GM23338 (cell line): ENCODE results near the gene KLK10.

Experiments used
- EZH2 ChIP-seq: fragments of 200-600 bp; sonication (generic); IDR thresholded peaks from one replicate; pipeline ENCODE4 v1.8.0; 2017; ENCODE audit warnings: antibody characterized with exemption, mild to moderate bottlenecking, low read depth; ENCODE audit not compliant: unreplicated experiment
- EZH2phosphoT487 ChIP-seq: fragments of 200-600 bp; sonication (generic); IDR thresholded peaks from one replicate; pipeline ENCODE4 v1.8.1; 2018; ENCODE audit warnings: antibody characterized with exemption; ENCODE audit not compliant: unreplicated experiment
- JUNB ChIP-seq: IDR thresholded peaks from one replicate; pipeline ENCODE4 v1.6.1; 2016; ENCODE audit warnings: antibody characterized with exemption; ENCODE audit not compliant: unreplicated experiment
- POLR2AphosphoS5 ChIP-seq: IDR thresholded peaks from 2 replicates; pipeline ENCODE4 v1.6.1; 2016; ENCODE audit warnings: antibody characterized with exemption, low read depth
- STAT1 ChIP-seq: IDR thresholded peaks from one replicate; pipeline ENCODE4 v1.6.1; 2016; ENCODE audit warnings: antibody characterized with exemption; ENCODE audit not compliant: unreplicated experiment
- TF ChIP-seq, protein P1 (sequence below), 2 experiments: fragments of 200-600 bp in 1 of 2; sonication (generic) in 1 of 2; conservative IDR thresholded peaks; 2 replicates each; pipeline versions ENCODE4 v1.5.1 to v1.6.1; 2016 to 2017; ENCODE audit warnings: antibody characterized with exemption in 2 of 2, low read depth in 2 of 2, mild to moderate bottlenecking in 2 of 2, moderate library complexity in 1 of 2
- TF ChIP-seq, protein P2 (sequence below): IDR thresholded peaks from one replicate; pipeline ENCODE4 v1.6.1; 2018; ENCODE audit warnings: antibody characterized with exemption; ENCODE audit not compliant: unreplicated experiment
- TF ChIP-seq, protein P3 (sequence below): fragments of 250-450 bp; sonication (Bioruptor Pico); IDR thresholded peaks from 2 replicates; pipeline ENCODE4 v1.5.0; 2020; ENCODE audit warnings: mild to moderate bottlenecking, moderate library complexity

DNA sequence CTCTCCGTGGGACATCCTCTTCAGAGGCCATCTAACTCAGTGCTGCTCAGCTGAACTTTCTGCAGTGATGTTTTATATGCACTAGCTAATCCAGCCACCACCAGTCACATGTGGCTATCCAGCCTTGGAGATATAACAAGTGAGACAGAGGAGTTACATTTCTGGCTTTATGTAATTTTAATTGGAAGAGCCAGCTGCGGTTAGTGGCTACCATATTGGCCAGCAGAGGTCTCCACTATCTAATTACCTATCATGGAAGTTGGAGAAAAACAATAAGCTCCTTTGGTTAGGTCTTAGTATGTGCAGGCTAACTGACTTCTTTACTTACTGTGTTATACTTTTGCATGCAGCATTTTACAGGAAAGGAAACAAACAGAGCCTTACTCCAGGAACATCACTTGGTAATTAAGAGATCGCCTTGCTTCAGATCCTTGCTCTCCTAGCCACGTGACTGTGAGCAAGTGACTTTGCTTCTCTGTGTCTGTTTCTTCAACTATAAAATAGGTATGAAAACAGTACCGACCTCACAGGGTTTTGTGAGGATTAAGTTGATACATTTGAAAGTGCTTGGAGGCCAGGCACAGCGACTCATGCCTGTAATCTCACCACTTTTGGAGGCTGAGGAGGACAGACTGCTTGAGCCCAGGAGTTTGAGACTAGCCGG lies 1.6 kb upstream of the KLK10 start:
- TF ChIP-seq, protein P1, sequence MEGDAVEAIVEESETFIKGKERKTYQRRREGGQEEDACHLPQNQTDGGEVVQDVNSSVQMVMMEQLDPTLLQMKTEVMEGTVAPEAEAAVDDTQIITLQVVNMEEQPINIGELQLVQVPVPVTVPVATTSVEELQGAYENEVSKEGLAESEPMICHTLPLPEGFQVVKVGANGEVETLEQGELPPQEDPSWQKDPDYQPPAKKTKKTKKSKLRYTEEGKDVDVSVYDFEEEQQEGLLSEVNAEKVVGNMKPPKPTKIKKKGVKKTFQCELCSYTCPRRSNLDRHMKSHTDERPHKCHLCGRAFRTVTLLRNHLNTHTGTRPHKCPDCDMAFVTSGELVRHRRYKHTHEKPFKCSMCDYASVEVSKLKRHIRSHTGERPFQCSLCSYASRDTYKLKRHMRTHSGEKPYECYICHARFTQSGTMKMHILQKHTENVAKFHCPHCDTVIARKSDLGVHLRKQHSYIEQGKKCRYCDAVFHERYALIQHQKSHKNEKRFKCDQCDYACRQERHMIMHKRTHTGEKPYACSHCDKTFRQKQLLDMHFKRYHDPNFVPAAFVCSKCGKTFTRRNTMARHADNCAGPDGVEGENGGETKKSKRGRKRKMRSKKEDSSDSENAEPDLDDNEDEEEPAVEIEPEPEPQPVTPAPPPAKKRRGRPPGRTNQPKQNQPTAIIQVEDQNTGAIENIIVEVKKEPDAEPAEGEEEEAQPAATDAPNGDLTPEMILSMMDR (conservative IDR thresholded peaks at IDR 0.05; ENCODE audit: low read depth in 2 of 2) = peak; percentile 73 to 90
- TF ChIP-seq EZH2 (no peak), POLR2AphosphoS5 (no peak), EZH2phosphoT487 (no peak), JUNB (no peak), STAT1 (no peak)
- TF ChIP-seq, protein P2, sequence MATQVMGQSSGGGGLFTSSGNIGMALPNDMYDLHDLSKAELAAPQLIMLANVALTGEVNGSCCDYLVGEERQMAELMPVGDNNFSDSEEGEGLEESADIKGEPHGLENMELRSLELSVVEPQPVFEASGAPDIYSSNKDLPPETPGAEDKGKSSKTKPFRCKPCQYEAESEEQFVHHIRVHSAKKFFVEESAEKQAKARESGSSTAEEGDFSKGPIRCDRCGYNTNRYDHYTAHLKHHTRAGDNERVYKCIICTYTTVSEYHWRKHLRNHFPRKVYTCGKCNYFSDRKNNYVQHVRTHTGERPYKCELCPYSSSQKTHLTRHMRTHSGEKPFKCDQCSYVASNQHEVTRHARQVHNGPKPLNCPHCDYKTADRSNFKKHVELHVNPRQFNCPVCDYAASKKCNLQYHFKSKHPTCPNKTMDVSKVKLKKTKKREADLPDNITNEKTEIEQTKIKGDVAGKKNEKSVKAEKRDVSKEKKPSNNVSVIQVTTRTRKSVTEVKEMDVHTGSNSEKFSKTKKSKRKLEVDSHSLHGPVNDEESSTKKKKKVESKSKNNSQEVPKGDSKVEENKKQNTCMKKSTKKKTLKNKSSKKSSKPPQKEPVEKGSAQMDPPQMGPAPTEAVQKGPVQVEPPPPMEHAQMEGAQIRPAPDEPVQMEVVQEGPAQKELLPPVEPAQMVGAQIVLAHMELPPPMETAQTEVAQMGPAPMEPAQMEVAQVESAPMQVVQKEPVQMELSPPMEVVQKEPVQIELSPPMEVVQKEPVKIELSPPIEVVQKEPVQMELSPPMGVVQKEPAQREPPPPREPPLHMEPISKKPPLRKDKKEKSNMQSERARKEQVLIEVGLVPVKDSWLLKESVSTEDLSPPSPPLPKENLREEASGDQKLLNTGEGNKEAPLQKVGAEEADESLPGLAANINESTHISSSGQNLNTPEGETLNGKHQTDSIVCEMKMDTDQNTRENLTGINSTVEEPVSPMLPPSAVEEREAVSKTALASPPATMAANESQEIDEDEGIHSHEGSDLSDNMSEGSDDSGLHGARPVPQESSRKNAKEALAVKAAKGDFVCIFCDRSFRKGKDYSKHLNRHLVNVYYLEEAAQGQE = no peak
- TF ChIP-seq, protein P3, sequence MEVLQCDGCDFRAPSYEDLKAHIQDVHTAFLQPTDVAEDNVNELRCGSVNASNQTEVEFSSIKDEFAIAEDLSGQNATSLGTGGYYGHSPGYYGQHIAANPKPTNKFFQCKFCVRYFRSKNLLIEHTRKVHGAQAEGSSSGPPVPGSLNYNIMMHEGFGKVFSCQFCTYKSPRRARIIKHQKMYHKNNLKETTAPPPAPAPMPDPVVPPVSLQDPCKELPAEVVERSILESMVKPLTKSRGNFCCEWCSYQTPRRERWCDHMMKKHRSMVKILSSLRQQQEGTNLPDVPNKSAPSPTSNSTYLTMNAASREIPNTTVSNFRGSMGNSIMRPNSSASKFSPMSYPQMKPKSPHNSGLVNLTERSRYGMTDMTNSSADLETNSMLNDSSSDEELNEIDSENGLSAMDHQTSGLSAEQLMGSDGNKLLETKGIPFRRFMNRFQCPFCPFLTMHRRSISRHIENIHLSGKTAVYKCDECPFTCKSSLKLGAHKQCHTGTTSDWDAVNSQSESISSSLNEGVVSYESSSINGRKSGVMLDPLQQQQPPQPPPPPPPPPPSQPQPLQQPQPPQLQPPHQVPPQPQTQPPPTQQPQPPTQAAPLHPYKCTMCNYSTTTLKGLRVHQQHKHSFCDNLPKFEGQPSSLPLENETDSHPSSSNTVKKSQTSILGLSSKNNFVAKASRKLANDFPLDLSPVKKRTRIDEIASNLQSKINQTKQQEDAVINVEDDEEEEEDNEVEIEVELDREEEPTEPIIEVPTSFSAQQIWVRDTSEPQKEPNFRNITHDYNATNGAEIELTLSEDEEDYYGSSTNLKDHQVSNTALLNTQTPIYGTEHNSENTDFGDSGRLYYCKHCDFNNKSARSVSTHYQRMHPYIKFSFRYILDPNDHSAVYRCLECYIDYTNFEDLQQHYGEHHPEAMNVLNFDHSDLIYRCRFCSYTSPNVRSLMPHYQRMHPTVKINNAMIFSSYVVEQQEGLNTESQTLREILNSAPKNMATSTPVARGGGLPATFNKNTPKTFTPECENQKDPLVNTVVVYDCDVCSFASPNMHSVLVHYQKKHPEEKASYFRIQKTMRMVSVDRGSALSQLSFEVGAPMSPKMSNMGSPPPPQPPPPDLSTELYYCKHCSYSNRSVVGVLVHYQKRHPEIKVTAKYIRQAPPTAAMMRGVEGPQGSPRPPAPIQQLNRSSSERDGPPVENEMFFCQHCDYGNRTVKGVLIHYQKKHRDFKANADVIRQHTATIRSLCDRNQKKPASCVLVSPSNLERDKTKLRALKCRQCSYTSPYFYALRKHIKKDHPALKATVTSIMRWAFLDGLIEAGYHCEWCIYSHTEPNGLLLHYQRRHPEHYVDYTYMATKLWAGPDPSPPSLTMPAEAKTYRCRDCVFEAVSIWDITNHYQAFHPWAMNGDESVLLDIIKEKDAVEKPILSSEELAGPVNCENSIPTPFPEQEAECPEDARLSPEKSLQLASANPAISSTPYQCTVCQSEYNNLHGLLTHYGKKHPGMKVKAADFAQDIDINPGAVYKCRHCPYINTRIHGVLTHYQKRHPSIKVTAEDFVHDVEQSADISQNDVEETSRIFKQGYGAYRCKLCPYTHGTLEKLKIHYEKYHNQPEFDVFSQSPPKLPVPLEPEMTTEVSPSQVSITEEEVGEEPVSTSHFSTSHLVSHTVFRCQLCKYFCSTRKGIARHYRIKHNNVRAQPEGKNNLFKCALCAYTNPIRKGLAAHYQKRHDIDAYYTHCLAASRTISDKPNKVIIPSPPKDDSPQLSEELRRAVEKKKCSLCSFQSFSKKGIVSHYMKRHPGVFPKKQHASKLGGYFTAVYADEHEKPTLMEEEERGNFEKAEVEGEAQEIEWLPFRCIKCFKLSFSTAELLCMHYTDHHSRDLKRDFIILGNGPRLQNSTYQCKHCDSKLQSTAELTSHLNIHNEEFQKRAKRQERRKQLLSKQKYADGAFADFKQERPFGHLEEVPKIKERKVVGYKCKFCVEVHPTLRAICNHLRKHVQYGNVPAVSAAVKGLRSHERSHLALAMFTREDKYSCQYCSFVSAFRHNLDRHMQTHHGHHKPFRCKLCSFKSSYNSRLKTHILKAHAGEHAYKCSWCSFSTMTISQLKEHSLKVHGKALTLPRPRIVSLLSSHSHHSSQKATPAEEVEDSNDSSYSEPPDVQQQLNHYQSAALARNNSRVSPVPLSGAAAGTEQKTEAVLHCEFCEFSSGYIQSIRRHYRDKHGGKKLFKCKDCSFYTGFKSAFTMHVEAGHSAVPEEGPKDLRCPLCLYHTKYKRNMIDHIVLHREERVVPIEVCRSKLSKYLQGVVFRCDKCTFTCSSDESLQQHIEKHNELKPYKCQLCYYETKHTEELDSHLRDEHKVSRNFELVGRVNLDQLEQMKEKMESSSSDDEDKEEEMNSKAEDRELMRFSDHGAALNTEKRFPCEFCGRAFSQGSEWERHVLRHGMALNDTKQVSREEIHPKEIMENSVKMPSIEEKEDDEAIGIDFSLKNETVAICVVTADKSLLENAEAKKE (CRISPR knock-in tag) = no peak
